Adrenal gland (tissue), 12 donors: ENCODE results near the gene AVL9. TPM values are rescaled to one million over a fixed set of nuclear protein-coding genes. Genes with fewer than 3 reads are reported as not detected.
"Not testable (repeated sequence)": the region's sequence is repeated elsewhere in the genome, so short reads cannot be mapped to it uniquely, and the experiment has no call there.

Source experiments
- DNase-seq, 7 donors: peaks; one replicate each; pipeline ENCODE4 v3.0.0-alpha.2; 2019 to 2020
- H3K27ac ChIP-seq, 5 donors: fragments of 200-600 bp; sonication (generic) in 4 of 5; 1 replicate in 3 of 5; 2 replicates in 2 of 5; pipeline versions ENCODE4 v1.5.1 to v1.8.0; 2016 to 2020; ENCODE audit warnings: mild to moderate bottlenecking in 1 of 5
- H3K27me3 ChIP-seq: fragments of 200-600 bp; 2 replicates; pipeline ENCODE4 v1.8.0; 2021
- H3K36me3 ChIP-seq, 2 donors: fragments of 200-600 bp; replicated peaks in 1 of 2; 1 replicate in 1 of 2; 2 replicates in 1 of 2; pipeline versions ENCODE4 v1.5.1 to v1.8.0; 2018 to 2022
- H3K4me1 ChIP-seq, 2 donors: fragments of 200-600 bp; replicated peaks in 1 of 2; 1 replicate in 1 of 2; 2 replicates in 1 of 2; pipeline versions ENCODE4 v1.5.1 to v1.8.0; 2018 to 2021
- H3K4me3 ChIP-seq, 4 donors: fragments of 200-600 bp; sonication (generic) in 3 of 4; one replicate each; pipeline ENCODE4 v1.5.1; 2016 to 2018
- H3K9me3 ChIP-seq, 3 donors: fragments of 200-600 bp; sonication (generic) in 1 of 3; replicated peaks in 1 of 3; 1 replicate in 2 of 3; 2 replicates in 1 of 3; pipeline versions ENCODE4 v1.5.1 to v1.8.0; 2016 to 2021
- WGBS, 4 donors: extraction: QIAGEN DNeasy Blood & Tissue Kit in 2 of 4; methylation state at CpG; one replicate each; pipeline versions ENCODE4 v1.1.5 to v1.1.7; 2013 to 2017; 5-methylcytosine and 5-hydroxymethylcytosine counted together
- intact Hi-C, 2 donors: fragments of 100-400 bp; cut with DNase I; formaldehyde crosslinking; loops; one replicate each; pipeline versions ENCODE4 v1.14.1 to v1.15.0; 2022 to 2023
- polyA plus RNA-seq, 3 donors: library from polyadenylated mRNA; stranded (reverse); fragments of 200-250 nt in 2 of 3; fragments of 350-450 nt in 1 of 3; fragmentation: Illumina TruSeq in 1 of 3; extraction: RNeasy Lipid Tissue Mini Kit (QIAGEN cat#74804) in 1 of 3; gene quantifications; one replicate each; pipeline ENCODE4 v1.2.3, GENCODE V29; 2013 to 2014
- total RNA-seq, 9 donors: library from RNA; depleted of rRNA in 4 of 9; stranded (reverse); fragments of >200 nt in 4 of 9; fragments of 120-200 nt in 1 of 9; fragmentation: NEBNext Ultra II Directional in 1 of 9; extraction: Animal tissue kit (Norgen Biotek cat#: 25700) in 1 of 9; gene quantifications; one replicate each; pipeline versions ENCODE4 v1.1.0 to v1.2.4, GENCODE V29; 2013 to 2023
- donor health status: healthy with polysubstance abuse.
- donor health status: Bipolar disorder and iron deficiency.
- donor health status: DM: yes; HTN: yes; CAD: no.
- donor health status: DM: no; HTN: no; CAD: no.
- donor health status: DM: no; HTN: no; CAD: no.
- donor health status: DM: yes; HTN: yes; CAD: no.

The AVL9 gene
- total and polyA plus RNA-seq, 12 donors: 8.6 to 53.9 (median 22.7) TPM

DNA sequence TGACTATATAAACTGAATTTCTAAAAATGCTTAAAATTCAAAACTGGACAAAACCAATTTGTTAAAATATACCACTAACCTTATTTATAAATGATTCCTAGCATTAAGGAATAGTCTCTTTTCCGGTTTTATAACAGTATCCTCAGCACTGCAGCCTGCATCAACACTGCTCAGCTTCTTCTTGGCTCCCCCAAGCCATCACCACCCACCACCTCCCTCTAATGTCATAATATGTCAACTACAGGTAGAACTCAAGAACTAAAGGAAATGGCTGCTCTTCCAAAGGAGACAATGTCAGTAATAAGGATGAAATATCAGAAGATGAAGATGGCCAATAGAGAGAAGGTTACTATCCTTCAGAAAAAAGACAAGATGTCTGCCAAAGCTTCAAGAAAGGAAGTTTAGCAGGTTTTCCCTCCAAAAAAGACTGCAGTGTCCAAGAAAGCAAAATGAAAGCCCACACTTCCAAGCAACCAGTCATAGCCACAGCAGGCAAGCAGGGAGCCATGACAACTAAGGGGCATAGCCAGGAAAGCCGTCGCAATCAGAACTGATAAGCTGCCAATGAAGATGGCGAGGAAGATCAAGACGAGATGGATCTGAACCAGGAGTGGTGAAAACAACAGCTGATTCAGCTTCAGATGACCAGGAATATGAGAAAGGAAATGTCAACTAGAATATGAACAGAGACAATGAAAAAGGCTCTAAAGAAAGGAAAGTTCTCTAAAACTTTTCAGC lies 141.6 kb downstream of the AVL9 start:
- H3K27me3 ChIP-seq, H3K36me3 ChIP-seq, H3K4me3 ChIP-seq, H3K27ac ChIP-seq, intact Hi-C loops, H3K9me3 ChIP-seq, H3K4me1 ChIP-seq, DNase-seq: not testable (repeated sequence)
- 95 to 98% (median 96%) methylated on average over 5 of the region's 5 CpGs for WGBS, 4 donors

DNA sequence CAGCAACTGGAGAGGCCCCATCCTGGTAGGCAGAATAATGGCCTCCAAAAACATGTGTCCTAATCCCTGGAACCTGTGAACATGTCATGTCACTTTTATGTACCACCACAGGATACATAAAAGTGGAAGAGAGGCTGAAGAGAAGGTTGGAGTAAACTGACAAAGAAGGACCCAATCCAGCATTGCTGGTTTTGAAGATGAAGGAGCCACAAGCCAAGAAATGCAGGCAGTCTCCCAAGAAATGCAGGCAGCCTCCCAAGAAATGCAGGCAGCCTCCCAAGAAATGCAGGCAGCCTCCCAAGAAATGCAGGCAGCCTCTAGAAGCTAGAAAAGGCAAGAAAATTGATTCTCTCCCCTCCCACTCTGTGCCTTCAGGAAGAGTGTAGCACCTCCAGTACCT lies 142.3 kb downstream of the AVL9 start:
- DNase-seq, H3K36me3 ChIP-seq, H3K27ac ChIP-seq, H3K27me3 ChIP-seq, H3K4me3 ChIP-seq, intact Hi-C loops, H3K4me1 ChIP-seq, H3K9me3 ChIP-seq: not testable (repeated sequence)

Other genes starting within 250 kb of the AVL9 start
- gene LSM5, start 5.1 kb upstream of the AVL9 start, total RNA-seq: 10 to 100 TPM; 10.6 to 65.9 (median 43.8) TPM
- 10 to 100 TPM; 42.5 to 83.8 (median 66.6) TPM for gene LSM5, start 5.1 kb upstream of the AVL9 start, polyA plus RNA-seq